ENCODE data around the gene CFAP410.
"Not testable (repeated sequence)": the region's sequence is repeated elsewhere in the genome, so short reads cannot be mapped to it uniquely, and the experiment has no call there.

- TF ChIP-seq CTCF, POLR2A (IDR thresholded peaks at IDR 0.05): not testable (repeated sequence)
Measured at GRCh38 chr21:44283211-44283785, 55.9 kb downstream of the CFAP410 start.

Data from heart left ventricle (tissue), 13 donors.